ENCODE results near the gene CNOT3.

Gene CNOT3

GRCh38 chr19:54123682-54124081, 13.9 kb upstream of the CNOT3 start:
- DNase-seq = no peak

DNA sequence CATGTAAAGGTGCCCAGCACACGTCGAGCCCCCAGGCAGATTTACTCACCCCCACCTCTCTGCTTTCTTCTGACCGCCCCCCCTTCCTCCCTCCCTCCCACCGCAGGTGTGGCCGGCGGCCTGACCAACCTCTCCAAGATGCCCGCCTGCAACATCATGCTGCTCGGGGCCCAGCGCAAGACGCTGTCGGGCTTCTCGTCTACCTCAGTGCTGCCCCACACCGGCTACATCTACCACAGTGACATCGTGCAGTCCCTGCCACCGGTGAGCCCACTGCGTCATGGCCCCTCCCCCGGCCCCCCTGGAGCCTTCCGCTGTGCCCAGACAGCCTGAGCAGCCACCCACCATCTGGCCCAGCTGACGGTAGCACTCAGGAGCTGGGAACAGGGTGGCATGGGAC, 13.2 kb upstream of the CNOT3 start:
- no peak for DNase-seq

- DNase-seq = no peak
Measured at GRCh38 chr19:54125713-54126112, 11.8 kb upstream of the CNOT3 start.

DNA sequence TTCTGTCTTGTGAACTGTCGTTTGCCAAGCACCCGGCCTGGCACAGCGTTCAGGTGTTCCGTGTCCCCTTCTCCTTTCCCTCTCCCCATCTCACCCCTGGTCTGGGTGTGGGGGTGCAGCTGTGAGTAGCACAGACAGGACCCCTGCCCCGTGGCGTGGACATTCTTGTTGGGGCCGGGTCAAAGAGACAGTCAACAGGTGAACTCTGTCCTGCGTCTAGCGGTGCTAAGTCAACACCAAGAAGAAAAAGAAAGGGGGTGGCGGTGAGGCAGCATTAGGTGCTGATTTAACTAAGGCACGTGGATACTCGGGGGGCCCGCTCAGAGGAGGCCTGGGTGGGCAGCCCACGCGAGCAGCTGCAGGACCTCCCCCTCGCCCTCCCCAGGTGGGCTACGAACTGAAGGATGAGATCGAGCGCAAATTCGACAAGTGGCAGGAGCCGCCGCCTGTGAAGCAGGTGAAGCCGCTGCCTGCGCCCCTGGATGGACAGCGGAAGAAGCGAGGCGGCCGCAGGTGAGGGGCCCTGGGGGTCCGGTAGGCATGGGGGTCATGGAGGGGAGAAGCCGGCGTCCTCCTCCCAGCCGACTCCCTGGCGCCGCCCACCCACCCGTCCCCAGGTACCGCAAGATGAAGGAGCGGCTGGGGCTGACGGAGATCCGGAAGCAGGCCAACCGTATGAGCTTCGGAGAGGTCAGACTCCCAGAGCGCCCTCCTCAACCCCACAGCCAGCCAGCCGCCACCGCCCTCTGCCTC, 9.7 kb upstream of the CNOT3 start:
- DNase-seq = no peak

GRCh38 chr19:54128441-54128725, 9.2 kb upstream of the CNOT3 start:
- DNase-seq = no peak

DNA sequence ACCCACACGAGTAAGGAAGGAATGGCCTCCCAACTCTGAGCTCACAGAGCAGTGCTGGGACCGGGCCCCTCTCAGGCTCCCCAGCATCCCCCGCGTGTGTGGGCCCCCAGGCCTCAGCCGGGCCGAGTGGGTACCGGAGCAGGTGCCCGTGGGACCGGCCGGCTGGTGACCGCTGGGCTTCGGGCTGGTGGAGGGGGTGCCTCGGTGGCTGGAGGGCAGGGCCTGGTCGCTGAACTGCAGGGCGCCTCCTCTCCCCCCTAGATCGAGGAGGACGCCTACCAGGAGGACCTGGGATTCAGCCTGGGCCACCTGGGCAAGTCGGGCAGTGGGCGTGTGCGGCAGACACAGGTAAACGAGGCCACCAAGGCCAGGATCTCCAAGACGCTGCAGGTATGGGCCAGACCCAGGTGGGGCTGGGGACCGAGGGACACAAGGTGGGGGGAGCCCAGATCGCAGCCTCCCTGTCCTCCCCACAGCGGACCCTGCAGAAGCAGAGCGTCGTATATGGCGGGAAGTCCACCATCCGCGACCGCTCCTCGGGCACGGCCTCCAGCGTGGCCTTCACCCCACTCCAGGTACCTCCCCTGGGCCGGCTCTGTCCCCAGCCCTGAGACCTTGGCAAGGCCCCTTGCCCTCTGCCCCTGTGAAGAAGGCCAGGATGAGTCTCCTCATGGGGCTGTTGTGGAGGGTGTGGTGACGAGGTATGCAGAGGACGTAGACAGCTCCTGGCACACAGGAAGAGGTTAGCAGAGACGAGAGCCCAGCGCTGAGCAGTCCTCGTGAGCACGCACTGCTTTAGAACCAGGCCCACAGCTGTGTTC, 8.6 kb upstream of the CNOT3 start:
- no peak for DNase-seq

- no peak for DNase-seq
Measured at GRCh38 chr19:54129617-54129996, 8.0 kb upstream of the CNOT3 start.

GRCh38 chr19:54133312-54133956, 4.1 kb upstream of the CNOT3 start:
- no peak for DNase-seq

GRCh38 chr19:54133957-54134590, 3.5 kb upstream of the CNOT3 start:
- no peak for DNase-seq

DNA sequence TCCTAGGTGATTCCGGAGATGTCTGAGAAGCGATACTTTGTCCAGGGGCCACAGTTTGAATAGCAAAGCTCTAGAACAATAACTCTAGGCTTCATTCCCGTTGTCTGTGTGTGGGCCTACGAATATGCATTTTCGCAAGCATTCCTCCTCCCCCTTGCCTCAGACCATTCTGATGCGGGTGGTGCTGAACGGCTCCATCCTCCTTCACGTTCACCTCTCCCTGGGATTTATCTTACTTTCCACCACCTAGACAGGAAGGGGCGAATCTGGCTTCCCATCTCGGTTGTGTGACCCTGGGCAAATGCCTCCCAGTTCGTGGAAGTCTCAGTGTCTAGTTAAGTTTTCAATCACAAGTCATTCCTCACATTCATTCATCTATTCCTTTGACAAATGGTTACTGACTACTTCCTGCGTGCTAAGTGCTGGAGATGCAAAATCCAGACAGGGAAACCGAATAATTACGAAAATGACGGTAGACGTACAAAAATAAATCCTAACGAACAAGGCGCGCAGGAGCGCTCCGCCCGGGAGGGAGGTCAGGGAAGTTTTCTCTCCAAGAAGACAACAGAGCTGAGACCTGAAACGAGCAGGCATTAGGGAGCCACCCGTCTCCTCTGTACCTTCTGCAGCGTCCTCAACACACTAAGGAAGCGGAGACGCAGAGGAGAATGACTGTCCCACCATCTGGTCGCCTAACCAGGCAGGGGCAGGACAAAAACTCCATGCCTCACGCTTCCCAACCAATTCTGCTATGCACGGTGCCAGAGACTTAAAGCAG, 1.3 kb upstream of the CNOT3 start:
- no peak for DNase-seq

GRCh38 chr19:54136864-54137698, 481 bp upstream of the CNOT3 start:
- DNase-seq = peak; percentile 100

DNA sequence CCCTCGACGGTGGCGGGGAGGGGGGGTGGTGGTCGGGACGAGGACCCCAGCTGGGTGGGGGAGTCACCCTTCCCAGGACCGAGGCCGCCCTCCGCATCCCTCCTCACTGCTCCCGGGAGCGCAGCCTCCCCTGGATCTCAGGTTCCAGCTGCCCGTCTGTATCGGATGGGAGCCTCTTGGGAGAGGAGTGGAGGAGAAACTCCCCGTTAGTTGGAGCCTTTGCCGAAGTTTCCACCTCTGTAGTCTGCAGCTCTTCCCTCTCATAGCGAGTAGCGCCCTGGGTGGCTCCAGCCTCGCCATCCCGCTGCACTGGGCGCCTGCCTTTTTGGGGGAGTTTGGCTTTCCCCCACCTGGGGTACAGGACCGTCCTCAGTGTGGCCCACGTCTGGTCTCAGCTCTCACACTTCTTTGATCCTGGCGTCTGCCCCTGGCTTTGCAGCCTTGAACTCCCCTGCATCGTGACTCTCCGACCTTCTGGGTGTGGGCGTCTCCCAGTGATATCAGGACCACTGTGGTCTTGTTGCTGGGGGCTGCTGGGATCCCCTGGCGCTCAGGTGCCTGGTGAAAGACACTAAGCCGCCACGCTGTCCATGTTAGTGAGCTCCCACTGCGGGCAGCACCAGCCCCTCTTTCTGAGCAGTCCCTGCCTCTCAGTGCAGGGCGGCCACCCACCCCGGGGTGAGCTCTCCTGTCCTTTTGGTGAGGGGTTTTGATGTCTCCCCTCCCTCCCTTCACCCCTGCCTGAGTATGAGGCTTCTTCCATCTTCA, 1.1 kb downstream of the CNOT3 start:
- DNase-seq = no peak

- DNase-seq = no peak
Measured at GRCh38 chr19:54141356-54141755, 3.8 kb downstream of the CNOT3 start.

DNA sequence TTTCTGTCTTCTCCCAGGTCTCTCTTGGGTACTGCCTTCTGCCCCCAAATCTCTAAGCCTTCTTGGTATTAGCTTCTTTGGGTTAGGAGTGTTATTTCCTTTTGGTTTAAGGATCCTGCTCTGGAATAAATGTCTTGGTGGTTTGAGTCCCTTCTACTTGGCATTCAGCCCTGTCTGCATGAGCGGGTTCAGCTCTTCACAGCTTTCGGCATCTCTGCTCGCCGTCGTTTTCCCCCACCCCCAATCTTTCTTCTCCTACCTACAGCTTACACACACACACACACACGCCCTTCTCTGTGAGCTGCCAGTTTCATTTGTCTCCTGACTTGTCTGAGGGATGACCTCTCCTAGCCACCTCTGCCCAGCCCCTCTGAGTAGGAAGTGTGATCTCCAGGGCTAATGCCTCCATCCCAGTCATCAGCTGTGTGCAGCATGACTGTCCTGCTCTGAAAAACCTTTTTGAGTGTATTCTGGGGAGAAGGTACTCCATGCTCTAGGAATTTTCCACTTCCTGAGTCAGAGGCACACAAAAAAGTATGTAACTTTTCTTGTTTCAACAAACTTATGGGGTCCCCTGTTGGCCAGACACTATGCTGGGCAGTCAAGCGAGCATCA, 4.7 kb downstream of the CNOT3 start:
- no peak for DNase-seq

DNA sequence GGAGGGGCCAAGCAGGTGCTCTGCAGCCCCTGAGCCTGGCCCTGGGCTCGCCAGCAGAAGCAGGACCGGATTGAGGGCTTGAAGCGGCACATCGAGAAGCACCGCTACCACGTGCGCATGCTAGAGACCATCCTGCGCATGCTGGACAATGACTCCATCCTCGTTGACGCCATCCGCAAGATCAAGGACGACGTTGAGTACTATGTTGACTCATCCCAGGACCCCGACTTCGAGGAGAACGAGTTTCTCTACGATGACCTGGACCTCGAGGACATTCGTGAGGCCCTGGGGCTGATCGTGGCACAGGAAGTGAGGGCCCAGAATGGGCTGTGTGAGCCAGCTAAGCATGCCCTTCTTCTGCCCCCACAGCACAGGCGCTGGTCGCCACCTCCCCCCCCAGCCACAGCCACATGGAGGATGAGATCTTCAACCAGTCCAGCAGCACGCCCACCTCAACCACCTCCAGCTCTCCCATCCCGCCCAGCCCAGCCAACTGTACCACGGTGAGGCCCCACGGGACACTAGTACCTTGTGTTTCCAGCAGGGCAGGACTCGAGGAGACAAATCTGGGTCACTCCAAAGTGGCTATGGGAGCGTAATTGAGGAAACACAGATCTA, 8.1 kb downstream of the CNOT3 start:
- no peak for DNase-seq

DNA sequence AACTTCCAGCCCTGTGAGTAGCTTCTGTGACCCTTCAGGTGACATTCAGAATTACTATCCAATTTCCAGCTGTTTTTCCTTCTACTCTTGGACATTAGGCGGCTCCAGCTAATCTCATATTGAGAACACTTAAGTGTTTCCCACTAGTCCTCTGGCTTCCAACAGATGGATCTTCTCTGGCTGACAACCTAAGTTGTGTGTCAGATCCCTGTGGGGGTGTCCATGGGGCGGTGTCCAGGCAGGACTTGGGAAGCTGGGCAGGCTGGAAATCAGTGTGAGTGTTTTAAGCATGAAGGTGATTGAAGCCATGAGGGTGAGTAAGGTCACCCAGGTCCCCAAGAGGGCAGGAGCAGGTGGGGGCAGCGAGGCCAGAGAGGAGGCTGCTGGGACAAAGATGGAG, 10.1 kb downstream of the CNOT3 start:
- no peak for DNase-seq

DNA sequence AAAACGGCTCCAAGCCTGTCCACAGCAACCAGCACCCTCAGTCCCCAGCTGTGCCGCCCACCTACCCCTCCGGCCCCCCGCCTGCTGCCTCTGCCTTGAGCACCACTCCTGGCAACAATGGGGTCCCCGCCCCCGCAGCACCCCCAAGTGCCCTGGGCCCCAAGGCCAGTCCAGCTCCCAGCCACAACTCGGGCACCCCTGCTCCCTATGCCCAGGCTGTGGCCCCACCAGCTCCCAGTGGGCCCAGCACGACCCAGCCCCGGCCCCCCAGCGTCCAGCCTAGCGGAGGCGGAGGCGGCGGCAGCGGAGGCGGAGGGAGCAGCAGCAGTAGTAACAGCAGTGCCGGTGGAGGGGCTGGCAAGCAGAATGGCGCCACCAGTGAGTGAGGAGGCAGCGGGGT, 10.6 kb downstream of the CNOT3 start:
- DNase-seq = no peak

GRCh38 chr19:54149021-54149812, 11.7 kb downstream of the CNOT3 start:
- no peak for DNase-seq

DNA sequence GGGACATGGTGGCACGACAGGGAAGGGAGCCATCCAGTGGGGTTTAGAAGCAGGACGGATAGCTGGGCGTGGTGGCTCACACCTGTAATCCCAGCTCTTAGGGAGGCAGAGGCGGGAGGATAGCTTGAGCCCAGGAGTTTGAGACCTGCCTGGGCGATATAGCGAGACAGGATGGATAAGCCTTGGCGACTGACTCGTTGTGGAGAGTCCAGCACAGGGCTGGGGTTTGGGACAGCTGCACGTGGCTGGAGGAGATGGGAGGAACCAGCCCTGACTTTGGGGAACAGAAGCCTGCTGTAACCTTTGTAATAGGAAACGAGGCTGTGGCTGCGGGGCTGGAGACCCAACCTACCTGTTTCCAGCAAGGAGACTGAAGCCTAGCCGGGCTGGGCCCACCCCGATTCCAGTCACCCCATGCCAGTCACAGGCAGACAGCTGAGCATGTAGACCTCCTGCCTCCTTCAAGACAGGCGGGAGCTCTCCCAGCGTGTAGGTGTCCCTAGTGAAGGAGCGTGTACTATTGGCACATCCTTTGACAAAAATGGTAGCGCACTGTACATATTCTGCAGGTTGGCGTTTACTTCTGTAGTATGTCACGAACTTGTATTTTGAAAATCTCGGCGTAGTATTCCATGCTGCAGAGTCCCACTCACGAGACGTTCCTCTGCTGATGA, 13.9 kb downstream of the CNOT3 start:
- DNase-seq = no peak

Measured in NCI-H187 treated with DMSO at 0.1 percent for 48 hours (cell line).